Measurements from ENCODE around the gene TRIM52.

The TRIM52 gene

DNA sequence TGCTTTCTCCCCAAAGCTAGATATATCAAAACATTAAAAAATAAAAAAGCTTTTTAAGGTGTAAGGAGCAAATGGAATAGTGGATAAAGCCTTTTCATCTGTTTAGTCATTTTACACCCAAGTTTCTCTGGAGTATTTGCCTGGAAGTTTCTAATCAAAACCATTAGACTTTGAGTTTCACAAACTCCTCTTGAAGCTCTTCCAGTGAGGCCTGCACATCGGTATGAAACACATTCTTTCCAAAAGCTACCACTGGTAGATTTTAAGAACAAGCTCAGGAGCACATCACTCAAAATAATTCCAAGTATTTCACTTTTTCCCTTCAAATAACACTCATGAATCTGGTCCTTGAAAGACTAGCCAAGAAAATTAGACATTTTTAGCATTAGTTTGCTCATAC is 5.7 kb downstream of the TRIM52 start:
- no peak for TF ChIP-seq MYC (IDR thresholded peaks at IDR 0.05; ENCODE audit: low read depth, low read length)
- TF ChIP-seq, protein P1, sequence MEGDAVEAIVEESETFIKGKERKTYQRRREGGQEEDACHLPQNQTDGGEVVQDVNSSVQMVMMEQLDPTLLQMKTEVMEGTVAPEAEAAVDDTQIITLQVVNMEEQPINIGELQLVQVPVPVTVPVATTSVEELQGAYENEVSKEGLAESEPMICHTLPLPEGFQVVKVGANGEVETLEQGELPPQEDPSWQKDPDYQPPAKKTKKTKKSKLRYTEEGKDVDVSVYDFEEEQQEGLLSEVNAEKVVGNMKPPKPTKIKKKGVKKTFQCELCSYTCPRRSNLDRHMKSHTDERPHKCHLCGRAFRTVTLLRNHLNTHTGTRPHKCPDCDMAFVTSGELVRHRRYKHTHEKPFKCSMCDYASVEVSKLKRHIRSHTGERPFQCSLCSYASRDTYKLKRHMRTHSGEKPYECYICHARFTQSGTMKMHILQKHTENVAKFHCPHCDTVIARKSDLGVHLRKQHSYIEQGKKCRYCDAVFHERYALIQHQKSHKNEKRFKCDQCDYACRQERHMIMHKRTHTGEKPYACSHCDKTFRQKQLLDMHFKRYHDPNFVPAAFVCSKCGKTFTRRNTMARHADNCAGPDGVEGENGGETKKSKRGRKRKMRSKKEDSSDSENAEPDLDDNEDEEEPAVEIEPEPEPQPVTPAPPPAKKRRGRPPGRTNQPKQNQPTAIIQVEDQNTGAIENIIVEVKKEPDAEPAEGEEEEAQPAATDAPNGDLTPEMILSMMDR (IDR thresholded peaks at IDR 0.05; ENCODE audit: low read depth, low read length) = no peak
- H3K4me3 ChIP-seq (ENCODE audit: low read depth, low read length) = no peak overlapping the region
- no peak for DNase-seq (ENCODE audit: low read depth)

DNA sequence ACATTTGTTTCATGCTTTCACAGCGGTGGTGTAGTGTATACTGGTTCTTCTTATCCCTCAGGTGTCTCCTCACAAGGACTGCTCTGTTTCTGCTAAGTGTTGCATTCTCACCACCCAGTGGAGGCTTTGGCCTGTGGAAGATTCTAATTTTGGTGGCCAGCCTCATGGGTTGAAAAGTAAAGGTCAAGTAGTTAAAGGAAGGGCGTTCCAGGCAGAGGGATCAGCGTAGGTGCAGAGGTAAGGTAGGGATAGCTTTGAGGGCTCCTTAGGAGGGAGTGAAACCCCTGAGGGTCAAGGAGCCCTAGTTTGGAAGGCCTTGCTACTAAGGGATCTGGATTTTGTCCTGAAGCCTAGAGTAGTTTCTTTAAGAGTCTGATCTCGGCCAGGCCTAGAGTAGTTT is 12.7 kb downstream of the TRIM52 start:
- DNase-seq (ENCODE audit: low read depth) = no peak
- H3K4me3 ChIP-seq (ENCODE audit: low read depth, low read length) = peak overlapping the region; percentile 86
- TF ChIP-seq POLR2A (IDR thresholded peaks at IDR 0.05; ENCODE audit: extremely low read depth, insufficient read length) (no peak), MYC (IDR thresholded peaks at IDR 0.05; ENCODE audit: low read depth, low read length) (no peak)
- TF ChIP-seq, protein P2, sequence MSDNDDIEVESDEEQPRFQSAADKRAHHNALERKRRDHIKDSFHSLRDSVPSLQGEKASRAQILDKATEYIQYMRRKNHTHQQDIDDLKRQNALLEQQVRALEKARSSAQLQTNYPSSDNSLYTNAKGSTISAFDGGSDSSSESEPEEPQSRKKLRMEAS (IDR thresholded peaks at IDR 0.05; ENCODE audit: low read depth, low read length) = no peak
- TF ChIP-seq, protein P1 (IDR thresholded peaks at IDR 0.05; ENCODE audit: low read depth, low read length) = no peak

DNA sequence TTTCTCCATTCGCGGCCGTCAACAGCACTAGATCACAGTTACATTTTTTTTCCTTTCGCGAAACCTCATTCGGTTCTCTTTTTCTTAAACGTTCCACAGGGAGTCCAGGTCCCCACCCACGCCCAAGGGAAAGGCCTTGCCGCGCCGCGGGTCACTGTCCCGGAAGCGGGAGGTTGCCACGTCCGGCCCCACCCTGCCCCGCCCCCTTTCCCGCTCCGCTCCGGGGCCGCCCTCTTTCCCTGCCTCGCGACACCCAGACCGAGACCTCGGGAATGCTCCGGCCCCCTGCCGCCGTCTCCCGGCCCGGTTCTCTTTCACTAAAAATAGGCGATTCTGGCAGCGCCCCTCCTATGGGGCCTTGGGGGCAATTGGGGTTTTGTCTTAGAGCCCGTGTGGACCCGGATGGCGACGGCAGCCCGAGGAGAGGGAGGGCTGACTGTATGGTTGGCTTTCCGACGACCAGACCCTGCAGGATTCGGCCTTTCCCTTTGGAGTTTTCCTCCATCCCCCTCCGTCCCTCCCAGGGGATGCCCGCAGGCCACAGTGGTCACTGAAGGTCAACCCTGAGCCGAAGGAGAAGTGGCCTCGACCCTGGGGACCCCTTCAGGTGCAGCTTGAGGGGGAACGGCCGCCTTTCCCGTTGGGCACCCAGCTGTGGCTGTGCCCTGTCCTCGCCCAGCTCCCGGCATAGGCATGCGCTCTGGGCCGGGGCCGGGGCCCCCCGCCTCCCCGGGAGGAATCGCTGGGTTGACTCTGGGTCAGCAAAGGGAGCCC is 14.5 kb downstream of the TRIM52 start:
- H3K4me3 ChIP-seq (ENCODE audit: low read depth, low read length) = peak overlapping the region; percentile 86
- DNase-seq (ENCODE audit: low read depth) = peak; percentile 91
- TF ChIP-seq, protein P1 (IDR thresholded peaks at IDR 0.05; ENCODE audit: low read depth, low read length) = no peak
- TF ChIP-seq, protein P2 (IDR thresholded peaks at IDR 0.05; ENCODE audit: low read depth, low read length) = peak; percentile 27; the same call in 1 of the 2 replicates
- peak; percentile 62 for TF ChIP-seq MYC (IDR thresholded peaks at IDR 0.05; ENCODE audit: low read depth, low read length)
- peak; percentile 70 for TF ChIP-seq POLR2A (IDR thresholded peaks at IDR 0.05; ENCODE audit: extremely low read depth, insufficient read length)

DNA sequence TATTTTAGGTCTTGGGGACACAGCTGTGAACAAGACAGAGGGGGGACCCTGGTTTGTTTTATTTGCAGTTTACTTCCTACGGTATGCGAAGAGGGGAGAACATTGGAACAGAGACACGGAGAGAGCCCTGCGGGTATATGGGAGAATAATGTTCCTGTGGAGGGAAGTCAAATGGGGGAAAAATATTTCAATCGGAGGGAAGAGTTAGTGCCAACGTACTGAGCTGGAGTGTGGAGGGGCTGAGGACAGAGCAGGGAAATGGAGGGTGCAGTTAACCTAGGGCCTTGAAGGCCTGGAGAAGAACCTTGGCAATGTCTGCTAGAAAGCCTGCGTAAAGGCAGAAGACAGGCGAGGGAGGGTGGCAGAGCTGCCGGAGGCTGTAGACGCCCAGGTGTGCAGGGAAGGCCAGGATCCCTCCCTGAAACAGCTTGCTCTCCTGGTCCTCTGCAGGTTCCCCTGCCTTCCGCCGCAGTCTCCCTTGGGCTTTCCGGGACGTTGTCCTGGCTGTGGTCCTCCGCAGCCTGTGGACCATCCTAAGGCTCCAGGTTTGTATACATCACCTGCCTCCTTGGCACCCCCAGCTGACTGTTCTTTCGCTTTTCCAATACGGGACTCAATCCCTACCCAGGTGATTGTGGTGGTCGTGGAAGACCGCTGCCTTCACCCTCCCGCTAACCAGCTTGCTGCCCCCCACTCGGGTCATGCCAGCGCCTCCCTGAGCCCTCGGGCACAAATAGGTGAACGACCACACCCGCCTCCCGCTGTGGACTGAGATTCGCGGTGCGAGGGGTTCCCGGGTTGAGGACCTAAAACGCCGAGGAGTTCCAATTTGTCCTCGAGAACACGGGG is 15.3 kb downstream of the TRIM52 start:
- TF ChIP-seq MYC (IDR thresholded peaks at IDR 0.05; ENCODE audit: low read depth, low read length) (no peak), POLR2A (IDR thresholded peaks at IDR 0.05; ENCODE audit: extremely low read depth, insufficient read length) (no peak)
- TF ChIP-seq, protein P2 (IDR thresholded peaks at IDR 0.05; ENCODE audit: low read depth, low read length) = no peak
- TF ChIP-seq, protein P1 (IDR thresholded peaks at IDR 0.05; ENCODE audit: low read depth, low read length) = no peak
- DNase-seq (ENCODE audit: low read depth) = no peak

GRCh38 chr5:181243564-181244343 is 17.2 kb downstream of the TRIM52 start, which contains the start of gene RACK1:
RACK1 (minus strand) TSS chr5:181243906; CDS start chr5:181243800, 106 bp downstream.
- H3K4me3 ChIP-seq (ENCODE audit: low read depth, low read length) = peak within 1 kb of the TSS; percentile 97
- peak; percentile 93 for DNase-seq (ENCODE audit: low read depth)
- TF ChIP-seq MYC (IDR thresholded peaks at IDR 0.05; ENCODE audit: low read depth, low read length) (peak; percentile 79), POLR2A (IDR thresholded peaks at IDR 0.05; ENCODE audit: extremely low read depth, insufficient read length) (peak; percentile 98)
- TF ChIP-seq, protein P1 (IDR thresholded peaks at IDR 0.05; ENCODE audit: low read depth, low read length) = no peak
- TF ChIP-seq, protein P2 (IDR thresholded peaks at IDR 0.05; ENCODE audit: low read depth, low read length) = peak; percentile 69

More for the DNA sequence above, 15.3 kb downstream of the TRIM52 start:
- H3K4me3 ChIP-seq (ENCODE audit: low read depth, low read length) = peak overlapping the region; percentile 86
